ENCODE results near the gene MEA1. TPM values are rescaled to one million over a fixed set of nuclear protein-coding genes. Genes with fewer than 3 reads are reported as not detected.
A peak's percentile ranks its signal among the peaks of the same experiment; 100 is the strongest.

Gene MEA1
- total and polyA plus RNA-seq, 7 donors = 20.3 to 95.2 (median 27.5) TPM

DNA sequence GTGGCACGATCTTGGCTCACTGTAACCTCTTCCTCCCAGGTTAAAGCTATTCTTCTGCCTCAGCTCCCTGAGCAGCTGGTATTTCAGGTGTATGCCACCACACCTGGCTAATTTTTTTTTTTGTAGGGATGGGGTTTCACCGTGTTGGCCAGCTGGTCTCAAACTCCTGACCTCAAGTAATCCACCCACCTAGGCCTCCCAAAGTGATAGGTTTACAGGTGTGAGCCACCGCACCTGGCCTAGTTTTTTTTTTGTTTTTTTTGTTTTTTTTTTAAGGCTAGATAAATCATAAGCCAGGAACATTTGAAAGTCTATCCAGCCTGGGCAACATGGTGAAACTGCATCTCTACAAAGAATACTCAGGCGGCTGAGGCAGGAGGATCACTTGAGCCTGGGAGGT lies 18.6 kb upstream of the MEA1 start:
- no peaks in the 10 kb centered on the region for H3K27me3 ChIP-seq (ENCODE audit: insufficient read depth in 3 of 3, low read length in 2 of 3)
- no peaks in the 10 kb centered on the region for H3K9me3 ChIP-seq
- no peak overlapping the region for H3K27ac ChIP-seq
- TF ChIP-seq, protein P1, sequence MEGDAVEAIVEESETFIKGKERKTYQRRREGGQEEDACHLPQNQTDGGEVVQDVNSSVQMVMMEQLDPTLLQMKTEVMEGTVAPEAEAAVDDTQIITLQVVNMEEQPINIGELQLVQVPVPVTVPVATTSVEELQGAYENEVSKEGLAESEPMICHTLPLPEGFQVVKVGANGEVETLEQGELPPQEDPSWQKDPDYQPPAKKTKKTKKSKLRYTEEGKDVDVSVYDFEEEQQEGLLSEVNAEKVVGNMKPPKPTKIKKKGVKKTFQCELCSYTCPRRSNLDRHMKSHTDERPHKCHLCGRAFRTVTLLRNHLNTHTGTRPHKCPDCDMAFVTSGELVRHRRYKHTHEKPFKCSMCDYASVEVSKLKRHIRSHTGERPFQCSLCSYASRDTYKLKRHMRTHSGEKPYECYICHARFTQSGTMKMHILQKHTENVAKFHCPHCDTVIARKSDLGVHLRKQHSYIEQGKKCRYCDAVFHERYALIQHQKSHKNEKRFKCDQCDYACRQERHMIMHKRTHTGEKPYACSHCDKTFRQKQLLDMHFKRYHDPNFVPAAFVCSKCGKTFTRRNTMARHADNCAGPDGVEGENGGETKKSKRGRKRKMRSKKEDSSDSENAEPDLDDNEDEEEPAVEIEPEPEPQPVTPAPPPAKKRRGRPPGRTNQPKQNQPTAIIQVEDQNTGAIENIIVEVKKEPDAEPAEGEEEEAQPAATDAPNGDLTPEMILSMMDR (IDR thresholded peaks at IDR 0.05) = no peak
- ATAC-seq (no peak), DNase-seq (no peak)
- H3K36me3 ChIP-seq (ENCODE audit: insufficient read depth in 1 of 2, low read depth in 1 of 2) = peaks cover 20 to 66% of the 10 kb centered on the region in 2 donors
- H3K4me1 ChIP-seq = peaks cover 24% of the 10 kb centered on the region
- no peak overlapping the region for H3K4me3 ChIP-seq
- WGBS, 3 donors = 86 to 90% (median 86%) methylated on average over 4 of the region's 4 CpGs
- intact Hi-C loops (cut with DNase I) = no loop called here

DNA sequence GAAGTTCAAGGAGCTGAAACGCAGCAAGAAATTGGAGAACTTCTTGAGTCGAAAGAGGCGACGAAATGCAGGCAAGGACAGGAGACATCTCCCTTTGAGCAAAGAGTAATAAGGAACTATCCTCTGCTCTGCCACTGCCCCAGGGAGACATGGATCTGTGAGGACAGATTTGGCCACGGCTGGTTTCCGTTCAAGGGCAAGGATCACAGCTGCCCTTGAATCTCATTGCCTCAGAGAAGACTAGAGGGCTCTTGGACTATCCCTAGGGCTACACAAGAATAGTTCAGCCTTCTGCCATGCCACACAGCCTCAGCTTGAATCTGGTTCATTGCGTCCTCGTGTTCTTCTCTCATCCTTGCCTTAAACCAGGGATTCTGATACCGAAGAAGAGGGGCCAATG lies 15.4 kb upstream of the MEA1 start:
- Histone ChIP-seq H3K4me1 (peaks cover 24% of the 10 kb centered on the region), H3K36me3 (ENCODE audit: insufficient read depth in 1 of 2, low read depth in 1 of 2) (peaks cover 28 to 95% of the 10 kb centered on the region in 2 donors), H3K27ac (no peak overlapping the region), H3K4me3 (no peak overlapping the region), H3K27me3 (ENCODE audit: insufficient read depth in 3 of 3, low read length in 2 of 3) (no peaks in the 10 kb centered on the region), H3K9me3 (no peaks in the 10 kb centered on the region)
- no peak for DNase-seq
- 48 to 74% (median 56%) methylated on average over 9 of the region's 9 CpGs for WGBS, 3 donors
- TF ChIP-seq, protein P1 (IDR thresholded peaks at IDR 0.05) = no peak
- peak in 3 of 4 donors; percentile 15 to 52 (median 43) for ATAC-seq
- intact Hi-C loops (cut with DNase I) = no loop called here

DNA sequence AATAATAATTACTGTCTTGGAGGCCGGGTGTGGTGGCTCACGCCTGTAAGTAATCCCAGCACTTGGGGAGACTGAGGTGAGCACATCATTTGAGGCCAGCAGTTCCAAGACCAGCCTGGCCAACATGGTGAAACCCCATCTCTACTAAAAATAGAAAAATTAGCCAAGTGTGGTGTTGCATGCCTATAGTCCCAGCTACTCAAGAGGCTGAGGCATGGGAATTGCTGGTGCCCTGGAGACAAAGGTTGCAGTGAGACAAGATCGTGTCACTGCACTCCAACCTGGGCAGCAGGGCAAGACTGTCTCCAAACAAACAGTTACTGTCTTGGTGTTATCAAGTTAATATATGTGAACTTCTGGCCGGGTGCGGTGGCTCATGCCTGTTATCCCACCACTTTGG lies 12.6 kb upstream of the MEA1 start:
- ATAC-seq = peak; percentile 45 to 74 (median 70)
- peak in 1 of 2 donors; percentile 56 for DNase-seq
- 35 to 61% (median 38%) methylated on average over 5 of the region's 5 CpGs for WGBS, 3 donors
- H3K4me1 ChIP-seq = peaks cover 41% of the 10 kb centered on the region
- peaks cover 23 to 72% of the 10 kb centered on the region in 2 donors for H3K36me3 ChIP-seq (ENCODE audit: insufficient read depth in 1 of 2, low read depth in 1 of 2)
- intact Hi-C loops (cut with DNase I) = no loop called here
- no peaks in the 10 kb centered on the region for H3K27me3 ChIP-seq (ENCODE audit: insufficient read depth in 3 of 3, low read length in 2 of 3)
- no peak overlapping the region for H3K4me3 ChIP-seq
- no peaks in the 10 kb centered on the region for H3K9me3 ChIP-seq
- H3K27ac ChIP-seq = peak overlapping the region; percentile 58
- TF ChIP-seq, protein P1 (IDR thresholded peaks at IDR 0.05) = no peak

DNA sequence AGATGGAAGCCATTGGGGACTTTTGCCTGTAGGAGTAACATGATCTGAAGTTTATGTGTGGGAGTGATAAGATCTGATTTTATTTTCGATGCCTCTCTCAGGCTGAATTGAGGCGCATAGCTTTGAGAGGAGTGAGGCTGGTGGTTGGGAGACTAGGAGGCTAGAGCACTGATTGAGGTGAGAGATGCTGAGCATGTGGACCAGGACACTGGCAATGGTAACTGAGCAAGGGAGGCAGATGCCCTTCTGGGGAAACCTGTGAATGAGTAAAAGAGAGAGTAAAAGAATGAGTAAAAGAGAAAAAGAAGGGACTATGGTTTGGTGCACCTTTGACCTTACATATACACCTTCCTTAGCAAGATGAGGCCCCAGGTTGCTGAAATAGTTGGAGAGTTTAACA lies 10.7 kb upstream of the MEA1 start:
- TF ChIP-seq, protein P1 (IDR thresholded peaks at IDR 0.05) = no peak
- ATAC-seq (no peak), DNase-seq (no peak)
- Histone ChIP-seq H3K27ac (no peak overlapping the region), H3K9me3 (no peaks in the 10 kb centered on the region), H3K36me3 (ENCODE audit: insufficient read depth in 1 of 2, low read depth in 1 of 2) (peaks cover 16 to 65% of the 10 kb centered on the region in 2 donors), H3K27me3 (ENCODE audit: insufficient read depth in 3 of 3, low read length in 2 of 3) (no peaks in the 10 kb centered on the region), H3K4me1 (peaks cover 59% of the 10 kb centered on the region), H3K4me3 (no peak overlapping the region)
- WGBS, 3 donors = 80 to 92% (median 88%) methylated on average over 2 of the region's 2 CpGs
- intact Hi-C loops (cut with DNase I) = no loop called here

Measured in psoas muscle (tissue), 8 donors.